ENCODE measurements around the gene TNS1.
"Not testable (repeated sequence)": the region's sequence is repeated elsewhere in the genome, so short reads cannot be mapped to it uniquely, and the experiment has no call there.

Gene TNS1

GRCh38 chr2:217797661-217798069, 205.1 kb downstream of the TNS1 start:
- DNase-seq (ENCODE audit: low read depth) = no peak

- no peak for DNase-seq (ENCODE audit: low read depth)
Observed at GRCh38 chr2:217797165-217797564, 205.6 kb downstream of the TNS1 start.

GRCh38 chr2:217795706-217796465, 206.9 kb downstream of the TNS1 start:
- DNase-seq (ENCODE audit: low read depth) = no peak

- DNase-seq (ENCODE audit: low read depth) = no peak
Observed at GRCh38 chr2:217795067-217795466, 207.7 kb downstream of the TNS1 start.

- DNase-seq (ENCODE audit: low read depth) = no peak
Observed at GRCh38 chr2:217794133-217794986, 208.4 kb downstream of the TNS1 start.

GRCh38 chr2:217793566-217794132, 209.1 kb downstream of the TNS1 start:
- no peak for DNase-seq (ENCODE audit: low read depth)

GRCh38 chr2:217792626-217793527, 209.9 kb downstream of the TNS1 start:
- DNase-seq (ENCODE audit: low read depth) = no peak

- DNase-seq (ENCODE audit: low read depth) = no peak
Observed at GRCh38 chr2:217791551-217791950, 211.2 kb downstream of the TNS1 start.

- DNase-seq (ENCODE audit: low read depth) = no peak
Observed at GRCh38 chr2:217790681-217791392, 212.0 kb downstream of the TNS1 start.

- DNase-seq (ENCODE audit: low read depth) = no peak
Observed at GRCh38 chr2:217790195-217790594, 212.6 kb downstream of the TNS1 start.

- no peak for DNase-seq (ENCODE audit: low read depth)
Observed at GRCh38 chr2:217789736-217790181, 213.0 kb downstream of the TNS1 start.

GRCh38 chr2:217789003-217789735, 213.6 kb downstream of the TNS1 start:
- DNase-seq (ENCODE audit: low read depth) = peak; percentile 44

GRCh38 chr2:217788669-217789002, 214.2 kb downstream of the TNS1 start:
- DNase-seq (ENCODE audit: low read depth) = no peak

- no peak for DNase-seq (ENCODE audit: low read depth)
Observed at GRCh38 chr2:217787160-217787877, 215.5 kb downstream of the TNS1 start.

- not testable (repeated sequence) for DNase-seq (ENCODE audit: low read depth)
Observed at GRCh38 chr2:217786560-217786959, 216.2 kb downstream of the TNS1 start.

GRCh38 chr2:217785544-217786045, 217.2 kb downstream of the TNS1 start:
- peak; percentile 44 for DNase-seq (ENCODE audit: low read depth)

GRCh38 chr2:217784996-217785543, 217.7 kb downstream of the TNS1 start:
- DNase-seq (ENCODE audit: low read depth) = no peak

GRCh38 chr2:217783243-217783642, 219.6 kb downstream of the TNS1 start:
- no peak for DNase-seq (ENCODE audit: low read depth)

- DNase-seq (ENCODE audit: low read depth) = no peak
Observed at GRCh38 chr2:217777906-217778305, 224.9 kb downstream of the TNS1 start.

Measured in T follicular helper cell (primary cell).